ENCODE data around the gene ZNF57.
"Not testable (repeated sequence)": the region's sequence is repeated elsewhere in the genome, so short reads cannot be mapped to it uniquely, and the experiment has no call there.

The ZNF57 gene

DNA sequence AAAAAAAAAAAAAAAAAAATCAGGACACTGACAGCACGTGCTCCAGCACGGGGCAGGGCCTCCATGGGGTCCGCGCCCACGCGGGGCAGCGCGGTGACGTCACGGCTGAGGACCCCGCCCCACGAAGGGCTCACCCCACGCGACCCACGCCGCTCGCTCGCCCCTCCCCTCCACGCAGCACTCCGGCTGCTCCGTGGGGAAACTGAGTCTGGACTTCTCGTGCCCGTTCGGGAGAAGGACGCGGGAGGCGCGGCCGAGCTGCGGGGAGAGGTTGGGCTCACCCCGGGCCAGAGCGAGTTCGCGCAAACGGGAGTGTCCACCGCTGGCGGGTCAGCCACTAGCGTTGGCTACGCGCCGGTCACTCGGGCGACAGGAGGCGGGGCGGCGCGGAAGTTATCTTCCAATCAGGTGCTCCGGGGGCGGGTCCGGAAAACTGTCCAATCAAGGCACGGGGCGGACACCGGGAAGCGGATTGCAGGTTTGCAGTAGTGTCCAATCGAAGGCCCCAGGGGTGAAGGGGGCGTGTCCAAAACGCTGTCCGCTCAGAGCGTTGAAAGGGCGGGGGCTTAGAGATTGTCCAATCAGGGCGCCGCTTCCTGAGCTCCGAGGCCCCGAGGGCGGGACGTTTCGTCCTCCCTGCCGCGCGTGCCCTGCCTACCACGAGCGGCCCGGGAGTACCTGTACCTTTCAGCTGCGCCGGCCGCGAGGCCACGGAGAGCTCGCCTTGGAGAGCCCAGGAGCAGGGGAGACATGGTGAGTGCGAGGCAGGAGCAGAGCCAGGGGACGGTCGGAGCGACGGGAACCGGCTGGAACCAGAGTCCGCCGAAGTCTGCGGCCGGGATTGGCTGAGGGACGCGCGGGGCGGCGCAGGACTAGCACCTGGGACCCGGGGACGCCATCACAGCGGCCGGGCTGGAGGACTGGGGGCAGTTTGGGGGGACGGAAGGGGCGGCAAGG is at the start of gene ZNF57:
TSS of gene ZNF57 (plus strand) at position 633 of the 957 bp plus-strand sequence. CDS start at position 751, 118 bp downstream.
- in situ Hi-C loops (cut with MboI; ENCODE audit: low sequenced_read_pairs) = no loop called here

DNA sequence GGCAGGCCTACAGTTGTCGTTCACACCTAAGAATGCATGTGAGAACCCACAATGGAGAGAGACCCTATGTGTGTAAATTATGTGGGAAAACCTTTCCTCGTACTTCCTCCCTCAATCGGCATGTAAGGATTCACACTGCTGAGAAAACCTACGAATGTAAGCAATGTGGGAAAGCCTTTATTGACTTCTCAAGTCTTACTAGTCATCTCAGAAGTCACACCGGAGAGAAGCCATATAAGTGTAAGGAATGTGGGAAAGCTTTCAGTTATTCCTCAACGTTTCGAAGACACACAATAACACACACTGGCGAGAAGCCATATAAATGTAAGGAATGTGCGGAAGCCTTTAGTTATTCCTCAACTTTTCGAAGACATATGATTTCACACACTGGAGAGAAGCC is 48.1 kb upstream of the ZNF57 start:
- in situ Hi-C loops (cut with MboI; ENCODE audit: low sequenced_read_pairs) = no loop called here

- in situ Hi-C loops (cut with MboI; ENCODE audit: low sequenced_read_pairs) = no loop called here
Measured at GRCh38 chr19:2853015-2853606, 47.6 kb upstream of the ZNF57 start.

DNA sequence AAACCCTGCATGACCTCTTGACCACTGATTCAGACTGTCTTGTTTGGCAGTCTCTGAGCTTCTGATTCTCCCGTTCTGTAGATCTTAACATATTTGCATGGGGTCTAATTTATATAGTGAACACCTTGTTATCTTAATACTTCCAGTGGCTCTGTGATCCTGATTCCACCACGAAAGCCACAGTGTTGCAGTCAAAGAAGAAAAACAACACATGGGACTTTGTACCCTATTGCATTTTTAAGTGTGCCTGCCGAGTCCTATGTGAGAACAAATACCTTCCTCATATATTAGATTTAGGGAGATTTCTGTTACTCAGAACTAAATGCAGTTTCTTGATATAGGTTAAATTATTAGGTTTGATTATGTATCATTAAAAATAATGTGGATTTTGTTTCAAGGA is 45.9 kb upstream of the ZNF57 start:
- in situ Hi-C loops (cut with MboI; ENCODE audit: low sequenced_read_pairs) = no loop called here

GRCh38 chr19:2856457-2857050 is 44.2 kb upstream of the ZNF57 start:
- in situ Hi-C loops (cut with MboI; ENCODE audit: low sequenced_read_pairs) = no loop called here

GRCh38 chr19:2858864-2859263 is 41.9 kb upstream of the ZNF57 start:
- in situ Hi-C loops (cut with MboI; ENCODE audit: low sequenced_read_pairs) = no loop called here

GRCh38 chr19:2863816-2864215 is 36.9 kb upstream of the ZNF57 start:
- in situ Hi-C loops (cut with MboI; ENCODE audit: low sequenced_read_pairs) = no loop called here

GRCh38 chr19:2865334-2866100 is 35.2 kb upstream of the ZNF57 start:
- in situ Hi-C loops (cut with MboI; ENCODE audit: low sequenced_read_pairs) = no loop called here

DNA sequence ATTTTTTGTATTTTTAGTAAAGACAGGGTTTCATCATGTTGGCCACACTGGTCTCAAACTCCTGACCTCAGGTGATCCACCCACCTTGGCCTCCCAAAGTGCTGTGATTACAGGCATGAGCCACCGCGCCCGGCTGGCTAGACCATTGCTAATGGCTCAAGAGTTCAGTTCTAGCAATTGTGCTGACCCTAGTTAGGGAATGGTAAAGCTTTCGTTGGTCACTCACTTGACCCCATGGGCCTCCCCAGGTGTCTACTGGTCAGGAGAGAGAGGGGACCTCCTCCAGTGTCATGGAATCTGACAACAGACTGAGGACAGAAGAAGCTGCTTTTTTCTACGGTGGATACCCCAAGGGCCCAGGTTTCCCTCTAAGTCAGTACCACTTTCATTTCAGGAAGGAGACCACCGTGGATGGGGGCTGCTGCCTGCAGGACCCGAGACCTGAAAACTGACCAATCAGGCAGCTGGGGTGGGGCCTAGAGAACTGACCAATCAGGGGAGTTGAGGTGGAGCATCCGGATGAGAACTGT is 34.2 kb upstream of the ZNF57 start:
- in situ Hi-C loops (cut with MboI; ENCODE audit: low sequenced_read_pairs) = no loop called here

DNA sequence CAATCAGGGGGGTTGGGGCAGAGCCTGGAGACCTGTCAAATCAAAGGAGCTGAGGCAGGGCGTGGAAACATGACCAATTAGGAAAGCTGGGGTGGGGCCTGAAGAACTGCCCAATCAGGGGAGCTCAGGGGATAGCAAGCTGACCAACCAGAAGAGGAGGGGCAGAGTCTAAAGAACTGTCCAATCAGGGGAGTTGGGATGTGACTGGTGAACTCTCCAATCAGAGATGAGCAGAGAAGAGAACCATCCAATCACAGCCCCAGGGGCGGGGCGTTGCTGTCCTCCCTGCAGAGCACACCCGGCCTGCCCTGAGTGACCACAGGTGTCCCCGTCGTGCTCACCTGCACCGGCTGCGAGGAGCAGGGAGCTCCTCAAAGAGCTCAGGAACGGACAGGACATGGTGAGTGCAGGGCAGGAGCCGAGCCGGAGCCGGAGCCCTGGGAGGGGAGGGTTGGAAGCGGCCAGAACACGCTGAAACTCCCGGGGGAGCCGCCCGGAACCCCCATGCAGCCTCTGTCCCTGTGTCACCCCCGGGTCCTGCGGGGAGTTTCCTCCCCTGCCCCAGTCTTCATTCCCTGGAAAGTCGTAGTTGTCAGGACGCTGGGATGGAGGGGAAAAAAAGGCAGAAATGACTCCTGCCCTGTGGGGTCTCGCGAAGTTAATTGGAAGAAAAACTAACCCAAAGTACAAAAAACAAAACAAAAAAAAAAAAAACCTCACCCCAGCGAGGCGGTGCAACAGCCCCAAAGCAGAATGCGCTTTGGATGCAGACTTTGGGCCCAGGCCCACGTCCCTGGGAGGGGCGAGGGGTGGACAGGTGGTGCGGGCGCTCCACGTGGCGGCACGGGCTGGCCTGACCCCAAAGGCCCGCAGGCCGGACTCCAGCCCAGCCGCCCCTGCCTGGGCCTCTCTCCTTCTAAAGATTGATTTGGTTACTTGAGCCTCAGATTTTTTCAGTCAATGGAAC is 33.4 kb upstream of the ZNF57 start, which contains the start of gene ZNF556:
TSS of gene ZNF556 (plus strand) at position 311 of the 967 bp plus-strand sequence. CDS start at position 398, 87 bp downstream.
- in situ Hi-C loops (cut with MboI; ENCODE audit: low sequenced_read_pairs) = no loop called here

- in situ Hi-C loops (cut with MboI; ENCODE audit: low sequenced_read_pairs) = no loop called here
Measured at GRCh38 chr19:2869618-2870017, 31.1 kb upstream of the ZNF57 start.

DNA sequence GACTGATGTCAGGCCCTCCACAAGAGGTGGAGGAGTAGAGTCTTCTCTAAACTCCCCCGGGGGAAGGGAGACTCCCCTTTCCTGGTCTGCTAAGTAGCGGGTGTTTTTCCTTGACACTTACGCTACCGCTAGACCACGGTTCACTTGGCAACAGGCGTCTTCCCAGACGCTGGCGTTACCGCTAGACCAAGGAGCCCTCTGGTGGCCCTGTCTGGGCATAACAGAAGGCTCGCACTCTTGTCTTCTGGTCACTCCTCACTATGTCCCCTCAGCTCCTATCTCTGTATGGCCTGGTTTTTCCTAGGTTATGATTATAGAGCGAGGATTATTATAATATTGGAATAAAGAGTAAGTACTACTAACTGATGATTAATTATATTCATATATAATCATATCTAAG is 28.6 kb upstream of the ZNF57 start:
- in situ Hi-C loops (cut with MboI; ENCODE audit: low sequenced_read_pairs) = not testable (repeated sequence)

- in situ Hi-C loops (cut with MboI; ENCODE audit: low sequenced_read_pairs) = no loop called here
Measured at GRCh38 chr19:2877398-2878331, 23.1 kb upstream of the ZNF57 start.

GRCh38 chr19:2883686-2884439 is 16.9 kb upstream of the ZNF57 start:
- in situ Hi-C loops (cut with MboI; ENCODE audit: low sequenced_read_pairs) = no loop called here

- in situ Hi-C loops (cut with MboI; ENCODE audit: low sequenced_read_pairs) = no loop called here
Measured at GRCh38 chr19:2885736-2886135, 15.0 kb upstream of the ZNF57 start.

GRCh38 chr19:2887391-2887914 is 13.3 kb upstream of the ZNF57 start:
- in situ Hi-C loops (cut with MboI; ENCODE audit: low sequenced_read_pairs) = no loop called here

DNA sequence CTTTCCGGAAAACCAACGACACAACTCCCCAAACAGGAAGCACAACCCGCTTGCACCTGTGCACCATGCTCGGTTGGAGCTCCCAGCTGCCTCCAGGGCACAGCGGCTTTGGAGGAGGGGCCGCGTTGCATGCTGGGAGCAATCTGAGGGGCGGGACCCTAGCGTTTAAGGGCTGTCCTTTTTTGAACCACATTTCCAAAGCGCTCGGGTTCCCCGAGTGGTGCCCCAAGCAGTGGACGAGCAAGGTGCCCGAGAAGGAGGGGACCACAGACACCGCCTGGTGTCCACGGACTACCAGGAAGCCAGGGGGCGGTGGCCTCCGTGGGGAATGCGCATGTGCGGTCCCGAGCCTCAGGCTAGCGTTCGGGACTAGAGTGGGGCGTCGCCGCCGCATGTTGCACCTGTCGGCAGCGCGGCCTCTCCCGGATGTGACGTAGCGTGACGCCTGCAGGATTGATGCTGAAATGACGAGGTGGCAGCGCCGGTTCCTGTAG is 11.9 kb upstream of the ZNF57 start:
- in situ Hi-C loops (cut with MboI; ENCODE audit: low sequenced_read_pairs) = no loop called here
